GM19099 (cell line): ENCODE results near the gene RCCD1.
A peak's percentile ranks its signal among the peaks of the same experiment; 100 is the strongest.

ENCODE experiments used
- POLR2A ChIP-seq: IDR thresholded peaks from 3 replicates; pipeline ENCODE4 v1.6.1; 2011; ENCODE audit warnings: low read depth; ENCODE audit not compliant: insufficient read length; ENCODE audit errors: extremely low read depth

Gene RCCD1

GRCh38 chr15:90994417-90995311 is 40.0 kb downstream of the RCCD1 start, which contains the start of gene PRC1:
Gene PRC1 (minus strand): TSS chr15:90994535. CDS start chr15:90994417, 118 bp downstream.
- peak; percentile 83 for TF ChIP-seq POLR2A

GRCh38 chr15:90998737-90999136 is 44.1 kb downstream of the RCCD1 start:
- no peak for TF ChIP-seq POLR2A

GRCh38 chr15:91001209-91001608 is 46.5 kb downstream of the RCCD1 start:
- no peak for TF ChIP-seq POLR2A

GRCh38 chr15:91007266-91007665 is 52.6 kb downstream of the RCCD1 start:
- no peak for TF ChIP-seq POLR2A
